Hippocampal formation (tissue), 2 donors: ENCODE data around the gene HSPG2.

ENCODE experiments used
- DNase-seq, 2 donors: peaks; one replicate each; lab custom pipeline; 2025; lab: John Stamatoyannopoulos, UW

Gene HSPG2

DNA sequence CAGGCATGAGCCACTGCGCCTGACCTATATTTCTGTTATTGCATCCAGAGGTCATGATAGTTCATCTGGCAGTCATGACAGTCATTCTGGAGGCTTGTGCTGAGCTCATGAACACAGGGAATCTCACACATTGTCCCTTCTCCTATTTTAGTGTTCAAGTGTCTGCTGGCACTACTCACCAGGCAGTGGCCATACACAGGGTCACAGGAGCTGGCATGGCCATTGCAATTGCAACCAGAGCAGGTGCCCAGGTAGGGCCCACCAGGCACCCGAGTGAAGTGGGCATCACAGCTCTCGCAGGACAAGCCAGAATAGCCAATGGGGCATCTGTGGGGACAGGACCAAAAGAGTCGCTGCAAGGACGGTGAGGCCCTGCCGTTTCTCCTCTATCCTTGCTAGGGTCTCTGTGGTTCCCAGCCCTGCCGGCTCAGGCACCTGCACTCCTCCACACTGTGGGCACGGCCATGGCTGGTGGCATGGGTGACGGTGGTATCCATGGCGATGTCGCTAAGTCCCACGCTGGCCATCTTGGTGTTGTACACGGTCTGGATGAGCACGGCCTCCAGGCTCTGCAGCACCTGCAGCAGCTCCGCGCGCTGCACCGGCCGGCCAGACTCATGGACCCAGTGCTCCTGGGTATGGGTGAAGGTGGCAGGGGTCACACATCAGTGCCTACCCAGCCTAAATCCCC lies 57.0 kb downstream of the HSPG2 start:
- no peak for DNase-seq

DNA sequence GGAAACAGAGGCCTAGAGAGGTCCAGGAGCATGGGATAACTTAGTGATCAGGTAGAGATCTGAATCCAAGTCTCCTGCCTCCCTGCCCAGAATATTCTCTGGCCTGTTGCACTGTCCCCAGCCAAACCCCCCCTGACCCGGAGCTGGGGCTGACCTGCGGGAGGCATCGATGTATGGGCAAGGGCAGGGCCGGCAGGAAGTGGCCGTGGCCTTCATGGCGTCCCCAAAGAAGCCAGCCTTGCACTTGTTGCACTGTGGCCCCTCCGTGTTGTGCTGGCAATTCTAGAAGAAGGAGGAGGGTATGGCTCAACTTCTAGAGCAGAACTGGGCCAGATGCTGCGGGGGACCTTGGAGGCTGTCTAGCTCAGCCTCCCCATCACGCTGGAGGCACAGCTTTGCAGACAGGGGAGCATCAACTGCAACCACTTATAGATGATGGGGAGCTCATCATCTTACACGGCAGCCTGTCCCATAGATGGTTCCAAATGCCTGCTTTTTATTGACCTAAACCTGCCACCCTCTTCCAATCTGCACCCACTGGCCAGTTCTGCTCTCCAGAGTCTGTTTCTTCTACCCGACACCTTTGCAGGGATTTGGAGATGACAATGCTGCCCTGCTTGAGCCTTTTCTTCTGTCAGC lies 58.2 kb downstream of the HSPG2 start:
- no peak for DNase-seq

DNA sequence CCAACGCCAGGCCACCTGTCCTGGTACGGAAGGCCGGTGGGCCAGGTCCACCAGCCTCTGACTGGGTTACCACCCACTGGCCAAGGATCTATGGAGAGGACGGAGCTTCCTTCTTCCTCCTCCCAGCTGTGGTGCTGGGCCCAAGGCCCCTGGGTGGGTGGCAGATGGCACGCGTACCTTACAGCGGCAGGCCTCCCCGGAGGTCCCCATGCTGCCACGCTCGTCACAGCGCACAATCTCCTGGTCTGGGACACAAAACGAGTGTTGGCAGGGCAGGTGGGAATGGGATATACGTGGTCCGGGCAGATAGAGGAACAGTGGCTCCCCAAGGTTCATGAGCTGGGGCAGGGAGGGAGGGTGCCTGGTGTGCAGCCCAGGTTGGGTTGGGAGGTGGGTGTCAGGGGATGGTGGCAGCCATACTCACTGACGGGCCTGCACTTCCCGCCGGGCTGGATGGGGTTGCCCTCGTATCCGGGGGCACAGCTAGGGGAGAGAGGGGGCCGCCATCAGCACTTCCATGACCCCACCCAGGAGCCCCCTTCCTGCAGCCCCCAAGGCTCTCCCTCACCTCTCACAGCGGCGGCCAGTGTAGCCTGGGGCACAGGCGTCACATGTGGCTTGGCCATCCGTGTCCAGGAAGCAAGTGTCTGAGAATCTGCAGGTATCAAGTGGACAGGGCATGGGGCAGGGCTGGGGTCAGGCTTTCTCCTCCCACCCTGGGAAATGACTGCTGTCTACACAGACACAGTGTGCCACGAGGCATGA lies 58.9 kb downstream of the HSPG2 start:
- DNase-seq, result no peak

DNA sequence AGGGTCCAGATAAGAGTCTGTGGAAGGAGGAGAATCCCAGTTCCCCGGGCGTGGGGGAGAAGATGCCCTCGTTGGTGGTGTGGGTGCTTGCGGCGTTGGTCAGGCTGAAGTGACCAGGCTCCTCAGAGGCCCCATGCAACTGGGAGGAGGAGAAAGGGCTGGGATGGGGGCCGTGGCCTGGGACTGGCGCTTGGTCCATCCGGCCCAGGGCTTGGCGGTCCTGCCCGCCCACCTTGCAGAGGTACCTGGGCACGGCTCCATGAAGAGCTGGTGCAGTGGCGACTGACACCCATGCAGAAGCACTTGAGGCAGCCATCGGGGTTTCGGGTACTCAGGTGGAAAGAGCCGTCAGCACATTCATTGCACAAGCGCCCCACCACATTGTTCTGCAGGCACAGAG lies 60.8 kb downstream of the HSPG2 start:
- DNase-seq, result no peak

DNA sequence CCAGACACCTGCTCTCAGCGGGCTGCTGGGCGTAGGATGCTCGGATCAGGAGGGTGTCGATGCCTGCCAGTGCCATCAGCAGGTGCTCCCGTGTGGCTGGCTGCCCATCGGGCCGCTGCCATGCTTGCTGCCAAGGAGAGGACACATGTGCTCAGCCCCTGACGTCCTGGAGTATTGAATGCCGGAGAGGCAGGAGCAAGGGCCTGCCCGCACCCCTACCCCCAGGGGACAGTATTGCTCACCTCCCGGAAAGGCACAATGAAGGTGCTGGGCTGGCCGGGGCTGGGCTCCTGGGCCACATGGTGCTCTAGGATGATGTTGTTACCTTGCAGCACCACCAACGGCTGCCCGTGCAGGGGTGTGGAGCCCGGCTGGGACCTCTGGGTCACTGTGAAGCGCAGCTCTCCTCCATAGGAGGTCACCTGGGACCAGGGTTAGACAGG lies 61.5 kb downstream of the HSPG2 start:
- no peak for DNase-seq

DNA sequence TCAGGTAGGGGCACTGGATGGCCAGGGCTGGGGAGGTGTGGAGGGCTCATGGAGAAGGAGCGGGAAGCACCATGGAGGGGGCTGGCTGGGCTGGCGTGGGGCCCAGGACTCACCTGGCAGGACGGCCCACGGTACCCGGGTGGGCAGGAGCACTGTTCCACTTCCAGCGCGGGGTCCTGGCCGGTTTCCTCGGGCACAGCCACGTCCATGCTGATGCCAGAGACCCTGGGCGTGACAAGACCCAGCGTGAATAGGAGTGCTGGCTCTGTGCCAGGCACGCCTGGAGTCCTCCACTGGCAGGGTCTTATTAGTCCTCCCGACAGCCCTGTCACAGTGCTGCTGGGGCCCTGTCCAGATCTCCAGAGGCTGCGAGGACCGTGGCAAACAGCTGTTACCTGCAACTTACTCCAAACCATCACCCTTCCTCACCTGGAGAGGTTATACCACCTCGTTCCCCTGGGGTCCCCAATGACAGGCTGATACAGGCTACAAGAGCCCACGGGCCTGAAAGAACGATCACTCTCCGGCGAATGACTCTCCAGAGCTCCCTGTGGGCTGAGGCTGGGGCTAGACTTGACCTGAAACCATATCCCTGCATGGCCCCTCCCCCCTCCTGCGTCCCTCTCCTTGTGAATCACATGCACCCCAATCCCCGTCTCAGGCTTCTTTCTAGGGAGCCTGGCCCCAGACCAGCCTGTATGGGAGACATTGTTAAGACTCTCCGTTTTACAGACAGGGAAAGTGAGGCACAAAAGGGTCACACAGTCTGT lies 62.1 kb downstream of the HSPG2 start:
- DNase-seq, result no peak

DNA sequence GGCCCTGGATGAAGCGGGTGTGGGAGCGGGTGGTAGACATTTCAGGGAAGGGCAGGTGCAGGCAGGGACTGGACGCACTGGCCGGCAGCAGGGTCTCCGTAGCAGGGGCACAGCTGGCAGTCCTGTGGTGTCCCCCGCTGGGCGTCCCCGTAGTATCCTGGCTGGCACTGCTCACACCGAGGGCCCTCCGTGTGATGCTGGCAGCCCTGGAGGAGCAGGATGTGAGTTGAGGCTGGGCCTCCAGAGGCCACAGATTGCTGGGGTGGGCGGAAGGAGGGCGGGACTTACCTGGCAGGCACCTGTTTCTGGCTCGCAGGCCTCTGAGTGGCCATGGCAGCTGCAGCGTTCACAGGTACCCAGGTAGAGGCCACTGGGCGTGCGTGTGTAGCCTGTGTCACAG lies 62.8 kb downstream of the HSPG2 start:
- DNase-seq, result no peak

DNA sequence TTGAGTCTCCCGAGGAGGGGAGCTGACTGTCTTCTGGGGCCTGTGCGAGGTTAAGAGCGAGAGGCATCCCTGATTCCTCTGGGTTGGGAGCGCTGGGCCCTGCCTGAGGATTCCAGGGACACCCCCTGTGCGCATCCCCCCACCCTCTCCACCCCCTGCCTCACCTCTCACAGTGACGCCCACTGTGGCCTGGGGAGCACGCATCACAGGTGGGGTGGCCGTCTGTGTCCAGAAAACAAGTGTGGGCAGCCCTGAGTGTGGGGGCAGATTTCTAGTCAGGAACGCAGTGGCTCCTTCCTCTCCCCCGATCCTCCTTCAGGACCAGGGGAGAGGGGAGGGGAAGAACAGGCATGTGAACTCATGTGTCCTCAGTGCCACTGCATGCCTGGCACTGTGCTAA lies 63.3 kb downstream of the HSPG2 start:
- DNase-seq, result no peak

DNA sequence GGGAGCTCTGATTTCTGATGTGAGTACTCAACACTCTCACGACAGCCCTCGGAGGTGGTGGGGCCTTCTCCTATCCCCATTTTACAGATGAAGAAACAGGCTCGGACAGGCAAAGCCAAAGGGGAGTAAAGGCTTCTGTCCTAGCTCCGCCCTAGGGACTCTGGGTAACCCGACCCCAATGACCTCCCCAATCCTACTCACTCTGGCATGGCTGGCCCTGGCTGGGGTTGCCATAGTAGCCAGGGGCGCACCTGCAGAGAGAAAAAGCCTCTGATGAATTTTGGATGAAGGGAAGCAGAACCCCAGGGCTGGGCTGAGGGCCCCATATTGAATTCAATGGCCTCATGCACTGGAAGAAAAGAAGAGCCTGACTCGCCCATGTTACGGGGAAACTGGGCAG lies 63.9 kb downstream of the HSPG2 start:
- no peak for DNase-seq

DNA sequence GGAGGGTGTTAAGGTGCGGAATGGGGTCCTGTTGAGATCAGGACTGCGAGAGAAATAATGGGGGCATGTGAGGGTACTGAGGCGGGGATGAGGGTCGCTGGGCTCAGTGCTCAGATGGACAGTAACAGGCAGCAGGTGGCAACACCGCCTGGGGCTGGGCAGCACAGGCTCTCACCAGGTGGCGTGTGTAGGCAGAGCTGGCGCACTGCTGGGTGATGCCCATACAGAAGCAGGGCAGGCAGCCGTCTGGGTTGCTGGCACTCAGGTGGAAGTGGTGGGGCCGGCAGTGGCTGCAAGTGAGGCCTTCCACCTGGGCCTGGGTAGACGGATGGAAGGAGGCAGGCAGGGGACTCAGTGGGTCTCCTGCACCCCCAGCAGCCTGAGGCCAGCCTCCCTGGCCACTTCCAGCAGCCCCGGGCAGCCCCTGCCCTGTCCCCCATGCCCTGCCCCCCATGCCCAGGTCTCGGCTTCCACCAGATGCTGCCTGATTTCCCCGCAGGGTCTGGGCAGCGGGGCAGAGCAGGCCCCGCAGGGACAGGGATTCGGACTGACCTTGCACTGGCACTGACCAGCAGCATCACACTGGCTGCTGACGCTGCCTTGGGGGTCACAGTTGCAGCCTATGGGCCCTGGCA lies 64.5 kb downstream of the HSPG2 start:
- no peak for DNase-seq

DNA sequence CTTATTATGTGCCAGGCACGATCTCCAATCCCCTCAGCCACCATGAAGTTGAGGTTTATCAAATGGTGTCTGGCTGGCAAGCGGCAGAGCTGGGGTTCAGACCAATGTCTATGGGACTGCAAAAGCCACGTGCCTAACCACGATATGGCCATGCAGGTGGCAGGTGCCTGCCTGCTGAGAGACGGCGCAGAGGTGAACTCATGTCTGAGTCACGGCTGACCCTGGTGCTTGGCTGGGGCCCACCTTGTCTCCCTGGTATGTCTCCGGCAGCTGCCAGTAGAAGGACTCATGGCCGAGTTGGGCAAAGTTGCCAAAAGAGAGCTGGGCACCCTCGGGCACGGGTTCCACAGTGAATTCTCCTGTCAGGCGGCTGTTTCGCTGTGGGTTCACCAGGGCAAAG lies 65.2 kb downstream of the HSPG2 start:
- DNase-seq, result no peak

DNA sequence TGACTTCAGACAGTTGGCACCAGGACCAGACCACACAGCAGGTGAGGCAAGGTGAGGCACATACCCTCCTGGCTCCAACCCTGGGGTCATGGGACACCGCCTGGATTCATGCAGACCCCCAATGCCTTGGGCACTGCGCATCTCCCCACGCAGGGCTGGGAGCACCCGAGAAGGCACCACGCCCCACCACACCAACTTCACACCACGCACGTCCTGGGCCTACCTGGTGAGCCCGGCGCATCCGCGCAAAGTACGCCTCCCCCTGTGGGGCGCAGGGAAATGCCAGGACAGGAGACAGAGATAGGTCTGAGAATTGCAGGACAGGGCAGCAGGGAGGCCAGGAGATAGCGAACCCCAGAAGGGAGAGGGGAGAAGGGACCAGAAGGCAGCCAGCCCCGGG lies 66.5 kb downstream of the HSPG2 start:
- no peak for DNase-seq

DNA sequence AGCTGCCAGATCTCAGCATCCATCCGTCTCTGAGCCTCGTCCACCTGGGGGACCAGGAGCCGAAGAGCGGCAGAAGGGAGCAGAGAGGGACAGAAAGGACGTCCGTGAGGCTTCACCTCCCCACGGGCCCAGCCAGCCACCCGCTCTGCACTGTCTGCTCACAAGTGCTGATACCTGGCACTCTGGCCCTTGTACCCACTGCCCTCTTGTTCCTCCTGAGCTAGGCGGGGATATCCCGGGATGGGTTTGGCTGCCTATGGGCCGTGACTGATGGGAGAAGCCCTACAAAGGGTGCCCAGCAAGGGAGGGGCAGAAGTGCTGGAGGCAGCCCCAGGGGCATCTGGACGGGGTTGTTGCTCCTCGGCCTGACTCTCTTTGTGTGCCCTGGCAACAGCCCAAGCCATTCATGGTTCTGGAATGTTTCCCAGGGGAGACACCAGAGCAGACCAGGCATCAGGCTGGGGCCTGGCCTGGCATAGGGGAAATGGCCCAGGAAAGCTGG lies 67.4 kb downstream of the HSPG2 start:
- DNase-seq, result peak; percentile 1 to 62

DNA sequence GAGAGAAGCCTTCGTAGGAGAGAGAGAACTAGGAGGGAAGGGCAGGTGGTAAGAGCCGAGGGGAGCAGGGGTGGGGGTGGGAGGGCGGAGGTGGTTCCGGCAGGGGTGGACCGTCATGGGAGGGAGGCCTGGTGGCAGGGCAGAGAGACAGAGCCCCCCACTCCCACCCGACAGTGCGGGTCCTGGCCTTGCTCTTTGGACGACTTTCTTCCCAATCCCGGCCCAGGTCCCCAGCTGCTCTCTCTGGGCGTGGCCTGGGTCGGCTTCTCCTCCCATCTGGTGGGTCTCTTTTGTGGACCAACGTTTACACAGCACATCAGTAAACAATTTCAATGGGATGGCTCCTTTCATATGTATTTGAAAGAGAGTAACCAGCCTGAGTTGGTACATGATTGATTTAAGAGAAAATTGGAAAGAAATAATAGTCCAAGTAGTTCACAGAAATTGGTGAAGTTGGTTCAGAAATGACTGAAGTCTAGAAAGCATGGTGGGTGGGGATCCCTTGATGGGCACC lies 68.1 kb downstream of the HSPG2 start:
- no peak for DNase-seq

DNA sequence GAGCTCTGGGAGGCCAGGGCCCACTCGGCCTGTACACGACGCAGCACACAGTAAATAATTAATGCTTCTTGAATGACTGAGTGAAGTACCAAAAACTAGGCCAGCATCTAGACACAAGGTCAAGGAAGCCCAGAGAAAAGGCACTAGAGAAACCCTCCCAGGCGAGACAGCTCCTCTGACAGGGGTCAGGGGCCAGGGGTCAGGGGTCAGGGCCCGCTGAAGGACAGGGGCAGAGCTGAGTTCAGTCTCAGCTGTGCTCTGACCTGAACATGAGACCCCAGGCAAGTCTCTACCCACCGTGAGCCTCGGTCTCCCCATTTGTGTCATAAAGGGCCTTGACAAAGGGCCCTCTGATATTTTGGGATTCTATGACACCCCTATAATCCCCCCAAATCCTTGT lies 68.6 kb downstream of the HSPG2 start:
- no peak for DNase-seq

DNA sequence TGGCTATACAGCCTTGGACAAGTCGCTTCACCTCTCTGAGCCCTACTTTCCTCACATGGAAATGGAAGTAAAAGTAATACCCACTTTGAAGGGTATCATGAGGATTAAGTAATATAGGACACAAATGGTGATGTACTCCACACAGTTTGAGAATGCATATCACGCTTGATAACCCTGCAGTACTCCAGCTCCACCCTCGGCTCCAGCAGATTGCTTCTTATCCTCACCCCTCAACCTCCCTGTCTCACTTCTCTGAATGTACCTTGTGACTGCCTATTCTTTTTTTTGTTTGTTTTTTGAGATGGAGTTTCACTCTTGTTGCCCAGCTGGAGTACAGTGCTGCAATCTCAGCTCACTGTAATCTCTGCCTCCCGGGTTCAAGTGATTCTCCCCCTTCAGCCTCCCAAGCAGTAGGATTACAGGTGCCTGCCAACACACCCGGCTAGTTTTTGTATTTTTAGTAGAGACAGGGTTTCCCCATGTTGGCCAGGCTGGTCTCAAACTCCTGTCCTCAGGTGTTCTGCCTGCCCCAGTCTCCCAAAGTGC lies 69.6 kb downstream of the HSPG2 start:
- no peak for DNase-seq

DNA sequence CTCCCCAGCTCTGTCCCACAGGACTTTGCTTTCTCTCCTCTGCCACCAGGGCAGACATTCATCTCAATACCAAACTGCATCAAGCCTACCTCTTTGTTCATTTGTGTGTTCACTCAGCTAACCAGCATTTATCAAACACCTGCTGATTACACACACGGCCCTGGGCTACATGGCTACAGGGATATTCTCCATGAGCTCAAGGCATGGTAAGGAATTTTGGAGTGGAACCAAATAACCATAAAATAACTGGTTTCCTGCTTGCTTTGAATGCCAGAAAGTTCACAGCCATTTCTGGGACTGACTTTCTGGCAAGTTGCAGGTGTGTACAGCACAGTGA lies 70.4 kb downstream of the HSPG2 start:
- no peak for DNase-seq

DNA sequence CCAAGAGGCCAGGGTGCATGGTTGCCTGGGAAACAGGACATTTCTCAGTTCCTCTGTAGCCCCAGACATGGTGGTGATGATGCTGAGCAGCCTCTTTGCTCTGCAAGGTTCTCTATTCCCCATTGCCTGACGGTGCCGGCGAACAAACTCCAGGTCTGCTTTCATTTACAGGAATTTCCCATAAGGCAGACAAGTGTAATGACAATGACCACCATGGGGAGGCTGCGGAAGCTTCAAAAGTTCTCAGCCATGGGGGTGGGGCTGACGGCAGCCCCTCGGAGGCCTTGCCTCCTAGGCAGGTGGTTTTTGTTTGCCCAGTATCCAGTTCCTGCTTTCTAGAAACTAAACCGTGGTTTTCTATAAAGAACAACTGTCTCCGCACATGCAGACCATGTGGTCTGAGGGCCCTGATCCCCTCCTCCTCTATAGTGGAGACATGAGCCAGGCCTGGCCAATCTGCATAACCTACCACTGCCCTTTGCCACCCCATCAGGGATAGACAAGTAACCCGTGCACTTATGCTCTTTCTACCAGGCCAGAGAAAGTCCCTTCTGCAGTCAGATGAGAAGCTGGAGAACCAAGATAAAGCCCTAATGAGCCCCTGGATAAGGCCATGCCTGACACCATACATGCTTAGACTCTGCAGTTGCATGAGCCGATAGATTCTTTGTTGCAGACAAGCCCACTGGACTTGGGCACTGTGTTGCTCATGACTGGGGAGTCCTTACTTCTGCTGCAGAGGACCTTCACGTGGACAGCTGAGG lies 71.0 kb downstream of the HSPG2 start:
- DNase-seq, result no peak

DNA sequence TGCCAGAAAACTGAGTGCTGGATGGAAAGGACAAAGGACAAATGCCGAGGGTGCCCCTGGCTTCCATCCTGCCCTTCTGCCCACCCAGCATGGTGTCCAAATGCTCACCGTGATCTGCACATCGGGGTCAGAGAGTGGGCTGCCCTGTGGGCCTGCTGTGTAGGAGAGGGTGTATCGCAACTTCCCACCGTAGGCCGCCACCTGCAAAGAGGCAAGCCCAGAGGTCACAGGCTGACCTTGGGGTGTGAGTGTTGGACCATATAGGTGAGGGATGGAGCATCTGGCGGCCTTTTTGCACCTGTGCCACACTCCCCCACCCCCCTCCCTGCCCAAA lies 71.5 kb downstream of the HSPG2 start:
- no peak for DNase-seq

DNA sequence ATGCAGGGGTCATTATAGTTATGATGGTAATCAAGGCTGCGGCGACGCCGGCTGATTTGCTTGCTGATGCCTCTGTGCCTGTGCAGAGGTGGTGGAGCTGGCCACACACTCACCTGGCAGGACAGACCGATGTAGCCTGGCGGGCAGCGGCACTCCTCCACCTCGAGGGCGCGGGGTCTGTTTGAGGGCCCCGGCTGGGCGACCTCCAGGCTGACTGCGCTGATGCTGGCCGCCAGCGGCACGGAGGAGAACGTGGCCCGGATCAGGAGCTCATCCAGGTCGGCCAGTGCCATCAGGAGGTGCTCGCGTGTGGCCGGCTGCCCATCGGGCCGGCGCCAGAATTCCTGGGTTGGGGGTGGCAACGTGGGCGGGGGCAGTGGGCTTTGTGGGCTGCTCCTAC lies 72.4 kb downstream of the HSPG2 start:
- no peak for DNase-seq

DNA sequence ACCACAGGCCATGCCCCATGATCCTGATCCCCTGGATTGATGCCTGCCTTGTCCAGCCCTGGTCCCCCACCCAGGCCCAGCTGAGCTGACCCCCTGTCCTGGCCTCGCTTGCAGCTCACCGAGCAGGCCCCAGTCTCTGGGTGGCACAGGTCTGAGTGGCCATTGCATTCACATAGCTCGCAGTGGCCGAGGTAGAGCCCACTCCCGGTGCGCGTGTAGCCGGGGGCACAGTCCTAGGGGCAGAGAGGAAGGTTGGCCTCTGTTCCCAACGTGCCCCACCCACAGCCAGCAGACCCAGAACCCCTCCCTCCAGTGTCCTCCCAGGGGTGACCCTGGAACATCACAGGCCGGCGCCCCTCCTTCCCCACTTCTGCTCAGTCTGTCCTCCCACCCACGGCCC lies 73.1 kb downstream of the HSPG2 start:
- no peak for DNase-seq
